Liver (tissue), 9 donors: ENCODE measurements around the gene ZNF460. TPM values are rescaled to one million over a fixed set of nuclear protein-coding genes. Genes with fewer than 3 reads are reported as not detected.

Experiments used
- DNase-seq: peaks from one replicate; pipeline ENCODE4 v3.0.0-alpha.2; 2017; ENCODE audit warnings: low spot score
- H3K27ac ChIP-seq, 2 donors: one replicate each; pipeline ENCODE4 v1.7.0; 2013; ENCODE audit warnings: inconsistent platforms in 2 of 2, low read length in 2 of 2, control low read depth in 1 of 2, low read depth in 1 of 2, mild to moderate bottlenecking in 1 of 2
- H3K27me3 ChIP-seq, 4 donors: one replicate each; pipeline versions ENCODE4 v1.6.1 to v1.7.0; 2013; ENCODE audit warnings: low read length in 3 of 4, inconsistent platforms in 1 of 4, mild to moderate bottlenecking in 1 of 4, moderate library complexity in 1 of 4; ENCODE audit not compliant: control insufficient read depth in 4 of 4, insufficient read depth in 4 of 4
- H3K36me3 ChIP-seq, 4 donors: one replicate each; pipeline versions ENCODE4 v1.6.1 to v1.7.0; 2013; ENCODE audit warnings: low read length in 3 of 4, mild to moderate bottlenecking in 3 of 4, low read depth in 1 of 4, moderate library complexity in 1 of 4; ENCODE audit not compliant: control insufficient read depth in 4 of 4, insufficient read depth in 3 of 4
- H3K4me1 ChIP-seq, 4 donors: one replicate each; pipeline versions ENCODE4 v1.6.1 to v1.7.0; 2013; ENCODE audit warnings: low read length in 3 of 4, mild to moderate bottlenecking in 3 of 4, moderate library complexity in 1 of 4; ENCODE audit not compliant: control insufficient read depth in 4 of 4, insufficient read depth in 4 of 4
- H3K4me3 ChIP-seq, 3 donors: one replicate each; pipeline versions ENCODE4 v1.6.1 to v1.7.0; 2013; ENCODE audit warnings: low read length in 3 of 3, control low read depth in 1 of 3, low read depth in 1 of 3, mild to moderate bottlenecking in 1 of 3
- H3K9ac ChIP-seq, 2 donors: one replicate each; pipeline ENCODE4 v1.7.0; 2013; ENCODE audit warnings: low read length in 2 of 2, mild to moderate bottlenecking in 2 of 2, moderate library complexity in 2 of 2, control low read depth in 1 of 2, low read depth in 1 of 2
- H3K9me3 ChIP-seq, 4 donors: one replicate each; pipeline versions ENCODE4 v1.6.1 to v1.7.0; 2013; ENCODE audit warnings: low read length in 3 of 4; ENCODE audit not compliant: control insufficient read depth in 4 of 4
- CTCF ChIP-seq: fragments of 150-350 bp; IDR thresholded peaks from 2 replicates; pipeline ENCODE4 v1.5.1; 2017; ENCODE audit warnings: improper control_type of control experiment, low read depth, low read length; ENCODE audit not compliant: missing input control
- EGR1 ChIP-seq, 2 donors: IDR thresholded peaks; 2 replicates each; pipeline ENCODE4 v1.6.1; 2016 to 2018; ENCODE audit warnings: antibody characterized with exemption in 2 of 2, low read depth in 2 of 2
- FOXA1 ChIP-seq: IDR thresholded peaks from 2 replicates; pipeline ENCODE4 v1.6.1; 2016; ENCODE audit warnings: antibody characterized with exemption
- FOXA2 ChIP-seq: IDR thresholded peaks from 2 replicates; pipeline ENCODE4 v1.6.1; 2016; ENCODE audit warnings: antibody characterized with exemption
- GABPA ChIP-seq, 2 donors: IDR thresholded peaks in 1 of 2; conservative IDR thresholded peaks in 1 of 2; 2 replicates each; pipeline ENCODE4 v1.6.1; 2016; ENCODE audit warnings: antibody characterized with exemption in 2 of 2, mild to moderate bottlenecking in 1 of 2, moderate library complexity in 1 of 2
- HNF4A ChIP-seq, 2 donors: conservative IDR thresholded peaks; 2 replicates each; pipeline ENCODE4 v1.6.1; 2016; ENCODE audit warnings: antibody characterized with exemption in 2 of 2, mild to moderate bottlenecking in 2 of 2
- HNF4G ChIP-seq: IDR thresholded peaks from 2 replicates; pipeline ENCODE4 v1.6.1; 2016; ENCODE audit warnings: antibody characterized with exemption
- JUND ChIP-seq, 2 donors: IDR thresholded peaks; 2 replicates each; pipeline ENCODE4 v1.6.1; 2016; ENCODE audit warnings: antibody characterized with exemption in 2 of 2
- NR2F2 ChIP-seq: IDR thresholded peaks from 2 replicates; pipeline ENCODE4 v1.6.1; 2016; ENCODE audit warnings: antibody characterized with exemption
- RAD21 ChIP-seq, 2 donors: IDR thresholded peaks; 2 replicates each; pipeline ENCODE4 v1.6.1; 2016; ENCODE audit warnings: antibody characterized with exemption in 2 of 2, mild to moderate bottlenecking in 2 of 2
- REST ChIP-seq: IDR thresholded peaks from 2 replicates; pipeline ENCODE4 v1.6.1; 2016; ENCODE audit warnings: antibody characterized with exemption, mild to moderate bottlenecking
- RXRA ChIP-seq, 2 donors: IDR thresholded peaks; 2 replicates each; pipeline ENCODE4 v1.6.1; 2017 to 2018; ENCODE audit warnings: antibody characterized with exemption in 2 of 2, mild to moderate bottlenecking in 1 of 2
- SP1 ChIP-seq: IDR thresholded peaks from 2 replicates; pipeline ENCODE4 v1.6.1; 2018; ENCODE audit warnings: antibody characterized with exemption, mild to moderate bottlenecking
- TAF1 ChIP-seq: conservative IDR thresholded peaks from 2 replicates; pipeline ENCODE4 v1.6.1; 2016; ENCODE audit warnings: antibody characterized with exemption, mild to moderate bottlenecking
- YY1 ChIP-seq: IDR thresholded peaks from 2 replicates; pipeline ENCODE4 v1.6.1; 2016; ENCODE audit warnings: antibody characterized with exemption, mild to moderate bottlenecking
- ZBTB33 ChIP-seq: IDR thresholded peaks from 2 replicates; pipeline ENCODE4 v1.6.1; 2016; ENCODE audit warnings: antibody characterized with exemption
- WGBS: extraction: QIAGEN DNeasy Blood & Tissue Kit; methylation state at CpG from one replicate; pipeline ENCODE4 v1.1.7; 2013; 5-methylcytosine and 5-hydroxymethylcytosine counted together
- polyA plus RNA-seq, 2 donors: library from polyadenylated mRNA; stranded (reverse) in 1 of 2; unstranded in 1 of 2; fragments of 200-250 nt in 1 of 2; fragments of >200 nt in 1 of 2; fragmentation: Nextera tagmentation in 1 of 2; extraction: Ambion mirVana in 1 of 2; gene quantifications; one replicate each; pipeline versions ENCODE4 v1.2.1 to v1.2.3, GENCODE V29; 2013 to 2015
- total RNA-seq, 2 donors: library from RNA; depleted of rRNA; stranded (reverse); fragments of >200 nt; gene quantifications; one replicate each; pipeline ENCODE4 v1.2.3, GENCODE V29; 2014
- TF ChIP-seq, protein P1 (sequence below): IDR thresholded peaks from 2 replicates; pipeline ENCODE4 v1.6.1; 2016; ENCODE audit warnings: antibody characterized with exemption
- TF ChIP-seq, protein P2 (sequence below): IDR thresholded peaks from 2 replicates; pipeline ENCODE4 v1.6.1; 2016; ENCODE audit warnings: antibody characterized with exemption
- donor health status: healthy.
- donor health status: healthy.
- donor health status: healthy.
- donor health status: healthy.
- donor health status: healthy.

Gene ZNF460
- total and polyA plus RNA-seq, 4 donors: 0.24 to 54.4 (median 19.4) TPM

DNA sequence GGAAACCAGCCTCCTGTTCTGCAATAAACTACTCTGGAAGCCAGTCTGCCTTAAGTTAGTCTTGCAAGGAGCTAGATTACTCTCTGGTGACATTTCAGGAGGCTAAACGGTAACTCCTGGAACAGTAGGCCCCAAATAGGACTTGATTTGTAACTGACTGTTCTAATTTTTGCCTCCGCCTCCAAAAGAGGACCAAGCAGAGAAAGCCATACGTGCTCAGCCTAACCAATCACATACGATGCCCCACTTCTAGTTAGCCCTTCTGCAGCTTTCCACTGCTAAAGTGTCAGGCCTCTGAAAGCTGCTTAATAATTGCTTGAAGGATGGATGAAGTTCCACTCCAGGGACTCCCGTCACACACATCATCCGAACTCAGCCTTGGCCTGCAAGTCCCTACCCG lies 39.1 kb upstream of the ZNF460 start:
- Histone ChIP-seq H3K27me3 (no peaks in the 10 kb centered on the region), H3K27ac (peak overlapping the region; percentile 79 to 92), H3K4me3 (peak overlapping the region; percentile 72 to 99 (median 91)), H3K9ac (peak overlapping the region; percentile 81 to 93), H3K4me1 (peaks cover 2 to 17% (median 15%) of the 10 kb centered on the region in 4 donors), H3K36me3 (peaks cover 4 to 21% (median 14%) of the 10 kb centered on the region in 4 donors), H3K9me3 (no peaks in the 10 kb centered on the region)
- DNase-seq: no peak
- TF ChIP-seq, protein P1, sequence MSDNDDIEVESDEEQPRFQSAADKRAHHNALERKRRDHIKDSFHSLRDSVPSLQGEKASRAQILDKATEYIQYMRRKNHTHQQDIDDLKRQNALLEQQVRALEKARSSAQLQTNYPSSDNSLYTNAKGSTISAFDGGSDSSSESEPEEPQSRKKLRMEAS: no peak
- TF ChIP-seq GABPA (IDR thresholded peaks at IDR 0.05 in 1 of 2, conservative IDR thresholded peaks at IDR 0.05 in 1 of 2) (no peak), HNF4A (conservative IDR thresholded peaks at IDR 0.05) (no peak), CTCF (no peak), NR2F2 (no peak), EGR1 (IDR thresholded peaks at IDR 0.05; ENCODE audit: low read depth in 2 of 2) (no peak), YY1 (no peak), RAD21 (IDR thresholded peaks at IDR 0.05) (no peak), FOXA1 (no peak), TAF1 (no peak), SP1 (no peak), FOXA2 (no peak), HNF4G (no peak), RXRA (IDR thresholded peaks at IDR 0.05) (no peak)
- TF ChIP-seq, protein P2, sequence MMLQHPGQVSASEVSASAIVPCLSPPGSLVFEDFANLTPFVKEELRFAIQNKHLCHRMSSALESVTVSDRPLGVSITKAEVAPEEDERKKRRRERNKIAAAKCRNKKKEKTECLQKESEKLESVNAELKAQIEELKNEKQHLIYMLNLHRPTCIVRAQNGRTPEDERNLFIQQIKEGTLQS: no peak
- WGBS: 22% methylated on average over 7 of the region's 7 CpGs

DNA sequence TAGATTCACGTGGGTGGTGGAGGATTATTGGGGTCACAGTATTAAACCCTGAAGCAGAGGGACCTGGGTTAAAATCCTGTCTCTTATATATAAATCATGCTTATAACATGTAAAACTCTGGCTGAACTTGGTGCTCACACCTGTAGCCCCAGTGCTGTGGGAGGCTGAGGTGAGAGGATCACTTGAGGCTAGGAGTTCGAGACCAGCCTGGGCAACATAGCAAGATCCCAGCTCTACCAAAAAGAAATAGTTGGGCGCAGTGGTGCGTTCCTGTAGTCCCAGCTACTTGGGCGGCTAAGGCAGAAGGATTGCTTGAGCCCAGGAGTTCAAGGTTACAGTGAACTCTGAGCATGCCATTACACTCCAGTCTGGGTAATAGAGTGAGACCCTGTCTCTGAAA lies 37.5 kb upstream of the ZNF460 start:
- H3K4me1 ChIP-seq: peaks cover 2 to 17% (median 15%) of the 10 kb centered on the region in 4 donors
- no peaks in the 10 kb centered on the region for H3K9me3 ChIP-seq
- DNase-seq: no peak
- no peak overlapping the region for H3K4me3 ChIP-seq
- TF ChIP-seq FOXA2 (no peak), FOXA1 (no peak), ZBTB33 (no peak), GABPA (IDR thresholded peaks at IDR 0.05 in 1 of 2, conservative IDR thresholded peaks at IDR 0.05 in 1 of 2) (no peak), RXRA (IDR thresholded peaks at IDR 0.05) (no peak), REST (no peak), CTCF (no peak), TAF1 (no peak), JUND (IDR thresholded peaks at IDR 0.05) (no peak), HNF4A (conservative IDR thresholded peaks at IDR 0.05) (no peak)
- TF ChIP-seq, protein P1: no peak
- H3K36me3 ChIP-seq: peaks cover 4 to 35% (median 22%) of the 10 kb centered on the region in 4 donors
- WGBS: 95% methylated on average over 5 of the region's 5 CpGs
- H3K9ac ChIP-seq: no peak overlapping the region
- no peak overlapping the region for H3K27ac ChIP-seq
- H3K27me3 ChIP-seq: no peaks in the 10 kb centered on the region
